Mesenteric fat pad (tissue), 1 donor: ENCODE measurements around the gene PLXNB3. TPM values are rescaled to one million over a fixed set of nuclear protein-coding genes. Genes with fewer than 3 reads are reported as not detected.

ENCODE experiments used
- DNase-seq: peaks from one replicate; pipeline ENCODE4 v3.0.0-alpha.2; 2020; ENCODE audit warnings: low spot score
- total RNA-seq: library from RNA; stranded (reverse); fragmentation: NEBNext Ultra II Directional; extraction: Animal tissue kit (Norgen Biotek cat#: 25700); gene quantifications from one replicate; pipeline ENCODE4 v1.2.1, GENCODE V29; 2021
- donor health status: DM: yes; HTN: yes; CAD: no.

The PLXNB3 gene
- total RNA-seq, 1 donor from 2014 or later, result 10.2 TPM

DNA sequence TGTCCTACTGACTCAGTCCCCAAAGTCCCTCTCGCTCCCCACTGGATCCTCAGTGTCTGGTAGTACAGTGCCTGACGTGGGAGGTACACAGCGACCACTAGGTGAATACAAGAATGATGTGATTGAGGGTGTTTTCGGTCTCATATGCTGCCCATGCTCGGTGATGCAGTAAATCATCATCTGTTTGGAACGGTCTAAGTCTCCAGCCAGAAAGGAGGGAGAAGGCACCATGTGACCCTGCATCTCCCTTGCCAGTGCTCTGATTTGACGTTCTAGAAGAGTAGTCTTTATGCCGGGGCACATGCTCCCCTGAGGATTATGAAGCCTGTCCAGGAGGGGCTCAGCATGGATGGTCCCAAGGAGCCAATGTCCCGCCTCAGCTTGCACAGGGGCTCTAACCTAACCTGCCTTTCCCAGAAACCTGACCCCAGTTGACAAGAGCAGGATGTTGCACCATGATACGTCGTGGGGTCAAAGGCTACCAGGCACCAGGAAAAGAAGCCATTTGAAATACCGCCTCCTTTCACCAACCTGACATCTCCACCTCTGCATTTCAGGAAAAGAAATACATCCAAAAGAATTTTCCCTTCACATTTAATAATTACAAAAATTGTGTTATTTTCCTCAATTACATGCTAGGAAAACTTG is 13.8 kb upstream of the PLXNB3 start:
- no peak for DNase-seq

DNA sequence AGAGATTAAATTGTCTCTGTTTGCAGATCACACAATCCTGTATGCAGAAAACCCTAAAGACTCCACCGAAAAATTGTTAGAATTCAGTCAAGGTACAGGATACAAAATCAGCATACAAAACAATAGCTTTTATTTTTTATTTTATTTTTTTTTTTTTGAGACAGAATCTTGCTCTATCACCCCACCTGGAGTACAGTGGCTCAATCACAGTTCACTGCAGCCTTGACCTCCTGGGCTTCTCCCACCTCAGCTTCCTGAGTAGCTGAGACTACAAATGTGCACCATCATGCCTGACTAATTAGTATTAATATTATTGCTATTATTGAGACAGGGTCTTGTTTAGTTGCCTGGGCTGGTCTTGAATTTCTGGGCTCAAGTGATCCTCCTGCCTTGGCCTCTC is 8.9 kb upstream of the PLXNB3 start:
- no peak for DNase-seq

DNA sequence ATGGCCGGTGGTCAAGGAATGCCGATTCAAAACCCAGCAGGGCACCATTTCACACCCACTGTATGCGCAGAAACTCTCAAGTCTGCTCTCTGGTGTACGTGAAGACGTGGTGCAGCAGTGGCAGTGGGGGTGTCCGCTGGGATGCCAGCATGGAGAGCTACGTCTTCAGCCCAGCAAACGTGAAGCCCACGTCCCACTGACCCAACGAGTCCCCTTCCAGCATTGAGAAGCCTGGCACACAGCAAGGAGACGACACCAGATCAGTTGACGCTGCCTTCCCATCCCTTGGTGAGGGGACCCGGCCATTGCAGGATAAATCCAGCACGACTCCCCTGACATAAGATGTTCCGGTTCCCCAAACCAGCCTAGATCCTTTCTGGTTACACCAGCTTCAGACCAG is 2.2 kb upstream of the PLXNB3 start:
- DNase-seq, result no peak

DNA sequence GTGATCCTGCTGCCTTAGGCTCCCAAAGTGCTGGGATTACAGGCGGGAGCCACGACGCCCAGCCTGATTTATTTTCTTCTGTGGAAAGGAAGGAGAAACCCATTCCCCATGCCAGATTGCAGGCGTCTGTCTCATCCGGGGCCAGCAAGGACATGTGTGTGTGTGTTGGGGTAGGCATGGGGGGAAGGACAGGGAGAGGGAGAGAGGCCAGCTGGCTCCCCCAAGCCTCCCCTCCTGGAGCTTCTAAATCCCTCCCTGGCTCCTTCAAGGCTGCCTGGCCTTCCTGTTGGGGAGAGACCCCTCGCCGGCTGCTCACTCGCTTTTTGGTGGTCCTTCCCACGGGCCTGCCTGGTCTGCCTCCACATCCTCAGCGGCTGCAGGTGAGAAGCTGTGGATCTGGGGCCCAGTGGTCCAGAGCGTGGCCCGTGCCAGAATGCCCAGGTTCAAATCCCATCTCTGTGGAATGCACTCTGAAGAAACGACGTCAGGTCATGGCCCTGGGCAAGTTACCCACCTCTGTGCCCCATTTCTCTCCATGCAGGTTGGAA is 1.3 kb upstream of the PLXNB3 start:
- no peak for DNase-seq

DNA sequence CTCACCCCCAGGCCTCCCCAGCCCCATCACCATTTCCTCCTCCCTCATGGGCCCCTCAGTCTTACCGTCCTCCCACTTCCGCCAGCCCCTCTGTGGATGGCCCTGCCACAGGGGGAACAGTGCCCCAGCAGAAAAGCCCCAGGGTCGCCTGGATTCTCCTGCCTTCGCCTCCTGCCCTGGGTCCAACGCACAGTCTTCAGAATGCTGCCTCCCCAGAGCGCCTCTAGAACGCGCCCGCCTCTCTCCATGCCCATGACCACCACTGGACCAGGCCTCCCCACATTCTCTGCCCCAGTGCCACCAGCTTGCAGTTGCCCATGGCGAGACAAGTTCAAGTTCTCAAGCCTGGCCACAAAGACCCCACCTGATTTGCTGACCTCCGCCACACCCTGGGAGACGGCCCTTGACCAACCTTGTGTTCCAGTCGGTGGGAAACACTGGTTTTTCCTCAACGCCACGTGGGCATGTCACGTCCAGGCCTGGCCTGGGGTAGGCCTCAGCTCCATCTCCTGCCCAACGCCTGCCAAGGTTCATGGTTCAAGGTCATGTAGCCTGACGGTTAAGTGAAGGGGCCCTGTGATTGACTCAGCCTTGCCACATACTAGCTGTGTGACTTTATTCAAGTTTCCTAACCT is 634 bp upstream of the PLXNB3 start:
- no peak for DNase-seq

DNA sequence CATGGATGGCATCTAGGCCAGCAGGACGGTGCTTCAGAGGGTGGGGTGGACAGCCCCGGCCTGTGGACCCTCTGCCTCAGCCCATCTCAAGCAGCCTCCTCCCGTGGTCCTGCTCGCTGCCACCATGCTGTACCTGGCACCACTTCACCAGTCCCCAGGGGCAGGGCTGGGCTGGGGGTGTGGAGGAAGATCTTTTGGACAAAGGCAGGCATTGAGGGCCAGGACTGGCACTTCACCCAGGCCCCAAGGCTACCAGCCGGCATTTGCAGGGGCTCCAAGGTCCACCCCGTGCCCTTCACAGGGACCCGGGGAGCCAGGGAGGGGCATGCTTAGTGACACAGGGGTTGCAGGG is 713 bp downstream of the PLXNB3 start:
- no peak for DNase-seq

DNA sequence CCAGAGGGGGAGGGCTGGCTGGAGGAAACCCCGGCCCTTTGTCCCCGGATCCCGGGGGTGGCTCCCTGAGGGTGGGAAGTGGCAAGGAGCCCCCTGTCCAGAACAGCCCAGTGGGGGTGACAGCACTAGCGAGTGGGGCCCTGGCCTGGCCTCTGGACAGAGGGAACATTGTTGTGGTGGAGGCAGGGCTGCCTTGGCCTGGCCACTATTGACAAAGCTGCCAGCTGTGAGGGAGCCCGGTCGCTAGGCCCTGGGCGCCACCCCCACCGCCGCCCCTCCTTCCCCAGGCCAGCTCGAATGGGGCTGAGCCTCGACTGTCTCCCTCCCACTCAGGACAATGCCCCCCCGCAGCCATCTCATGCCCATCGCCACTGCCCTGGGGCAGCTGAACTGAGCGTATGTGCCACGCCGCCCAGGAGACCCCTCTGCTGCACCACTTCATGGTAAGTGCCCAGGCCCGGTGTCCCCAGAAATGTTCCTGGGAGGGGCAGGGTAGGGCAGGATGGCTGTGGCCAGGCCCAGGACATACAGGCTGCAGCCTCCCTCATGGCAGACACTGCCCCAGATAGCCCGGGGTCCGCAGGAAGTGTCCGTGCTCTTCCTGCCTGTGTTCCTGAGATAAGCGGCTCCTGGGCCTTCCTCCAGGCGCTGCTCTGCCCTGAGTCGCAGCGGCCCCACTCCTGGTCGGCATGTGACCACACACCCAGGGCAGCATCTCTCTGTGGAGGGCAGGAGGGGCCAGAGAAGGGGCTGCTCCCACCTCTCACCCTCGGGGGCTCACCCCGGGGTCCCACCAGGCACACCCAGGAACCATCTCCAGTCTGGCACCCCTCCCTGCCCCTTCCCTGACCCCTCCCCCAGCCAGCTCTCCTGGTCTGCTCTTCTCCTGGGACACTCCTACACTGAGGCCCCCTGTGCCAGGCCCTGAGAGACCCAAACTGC is 1.4 kb downstream of the PLXNB3 start:
- no peak for DNase-seq

DNA sequence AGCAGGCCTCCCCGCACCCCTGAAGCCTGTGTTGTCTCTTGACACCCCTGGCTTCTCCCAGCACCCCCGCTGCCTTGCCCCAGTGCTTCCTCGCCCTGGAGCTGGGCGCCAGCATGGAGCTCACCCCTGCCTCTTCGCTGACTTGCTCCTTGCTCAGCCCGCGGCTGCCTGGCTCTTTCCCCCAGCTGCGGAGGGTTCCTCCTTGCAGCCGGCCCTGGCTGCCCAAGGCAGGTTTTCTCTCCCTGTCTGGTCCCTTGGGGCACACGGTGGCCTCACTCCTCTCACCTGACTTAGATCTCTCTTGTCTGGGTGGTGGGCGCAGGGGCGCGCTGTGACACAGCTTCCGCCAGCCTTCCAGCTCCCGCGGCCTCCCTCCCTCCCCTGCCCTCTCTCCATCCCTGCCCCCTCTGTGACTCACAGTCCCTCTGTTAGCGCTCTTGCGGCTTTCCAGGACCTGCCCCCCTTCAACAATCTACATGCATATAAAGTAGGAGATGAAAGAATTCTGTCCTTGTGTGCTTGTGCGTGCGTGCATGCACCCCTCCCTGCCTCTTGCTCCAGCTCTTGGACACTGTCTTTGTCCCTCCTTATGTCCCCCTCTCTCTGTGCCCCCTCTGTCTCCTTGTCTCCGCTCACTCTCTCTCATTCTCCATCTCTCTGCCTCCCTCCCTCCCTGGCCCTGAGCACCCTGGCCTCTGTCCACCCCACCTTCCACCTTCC is 2.2 kb downstream of the PLXNB3 start:
- DNase-seq, result no peak

DNA sequence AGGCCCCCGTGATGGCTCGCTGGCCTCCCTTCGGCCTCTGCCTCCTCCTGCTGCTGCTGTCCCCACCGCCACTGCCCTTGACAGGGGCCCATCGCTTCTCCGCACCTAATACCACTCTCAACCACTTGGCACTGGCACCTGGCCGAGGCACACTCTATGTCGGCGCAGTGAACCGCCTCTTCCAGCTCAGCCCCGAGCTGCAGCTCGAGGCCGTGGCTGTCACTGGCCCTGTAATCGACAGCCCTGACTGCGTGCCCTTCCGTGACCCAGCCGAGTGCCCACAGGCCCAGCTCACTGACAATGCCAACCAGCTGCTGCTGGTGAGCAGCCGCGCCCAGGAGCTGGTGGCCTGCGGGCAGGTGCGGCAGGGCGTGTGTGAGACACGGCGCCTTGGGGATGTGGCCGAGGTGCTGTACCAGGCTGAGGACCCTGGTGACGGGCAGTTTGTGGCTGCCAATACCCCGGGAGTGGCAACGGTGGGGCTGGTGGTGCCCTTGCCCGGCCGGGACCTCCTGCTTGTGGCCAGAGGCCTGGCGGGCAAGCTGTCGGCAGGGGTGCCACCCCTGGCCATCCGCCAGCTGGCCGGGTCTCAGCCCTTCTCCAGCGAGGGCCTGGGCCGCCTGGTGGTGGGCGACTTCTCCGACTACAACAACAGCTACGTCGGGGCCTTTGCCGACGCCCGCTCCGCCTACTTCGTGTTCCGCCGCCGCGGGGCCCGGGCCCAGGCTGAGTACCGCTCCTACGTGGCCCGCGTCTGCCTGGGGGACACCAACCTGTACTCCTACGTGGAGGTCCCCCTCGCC is 3.0 kb downstream of the PLXNB3 start:
- no peak for DNase-seq

DNA sequence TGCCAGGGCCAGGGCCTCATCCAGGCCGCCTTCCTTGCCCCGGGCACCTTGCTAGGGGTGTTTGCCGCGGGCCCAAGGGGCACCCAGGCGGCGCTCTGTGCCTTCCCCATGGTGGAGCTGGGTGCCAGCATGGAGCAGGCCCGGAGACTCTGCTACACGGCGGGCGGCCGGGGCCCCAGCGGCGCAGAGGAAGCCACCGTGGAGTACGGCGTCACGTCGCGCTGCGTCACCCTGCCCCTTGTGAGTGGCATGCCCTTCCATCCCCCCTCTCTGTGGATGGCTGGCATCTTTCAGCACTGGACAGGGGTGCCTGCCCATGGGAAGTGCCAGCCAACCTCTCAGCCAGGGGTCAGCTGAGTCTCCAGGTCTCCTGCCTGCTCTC is 3.6 kb downstream of the PLXNB3 start:
- DNase-seq, result no peak

DNA sequence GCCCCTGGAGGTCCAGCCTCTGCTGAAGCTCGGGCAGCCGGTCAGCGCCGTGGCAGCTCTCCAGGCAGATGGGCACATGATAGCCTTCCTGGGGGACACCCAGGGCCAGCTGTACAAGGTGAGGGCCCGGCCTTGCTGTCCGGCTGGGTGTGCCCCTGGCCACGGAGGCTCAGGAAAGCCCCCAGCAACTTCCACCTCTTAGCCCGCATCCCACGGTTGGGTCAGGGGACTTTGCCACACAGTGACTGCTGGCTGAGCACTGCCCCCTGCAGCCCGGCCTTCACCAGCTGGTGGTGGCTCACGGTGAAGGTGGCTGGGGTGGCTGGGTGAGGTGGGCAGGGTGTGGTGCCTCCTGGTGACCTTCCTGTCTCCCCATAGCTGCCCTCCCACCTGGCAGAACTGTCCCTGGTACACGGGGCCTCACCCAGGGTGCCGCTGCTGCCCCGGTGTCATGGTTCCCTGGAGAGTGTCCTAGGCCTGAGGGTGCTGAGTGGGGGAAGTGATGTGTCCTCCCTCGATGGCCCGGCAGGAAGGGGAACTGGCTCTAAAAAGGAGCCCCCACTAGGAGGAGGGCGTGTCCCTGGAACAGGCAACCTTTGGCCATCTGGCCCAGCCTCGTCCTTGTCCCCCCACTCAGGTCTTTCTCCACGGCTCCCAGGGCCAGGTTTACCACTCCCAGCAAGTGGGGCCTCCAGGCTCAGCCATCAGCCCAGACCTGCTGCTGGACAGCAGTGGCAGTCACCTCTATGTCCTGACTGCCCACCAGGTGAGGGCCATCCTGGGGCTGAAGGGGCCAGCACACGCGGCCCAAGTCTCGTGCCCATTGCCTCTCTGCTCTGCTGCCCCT is 4.5 kb downstream of the PLXNB3 start:
- DNase-seq, result no peak

DNA sequence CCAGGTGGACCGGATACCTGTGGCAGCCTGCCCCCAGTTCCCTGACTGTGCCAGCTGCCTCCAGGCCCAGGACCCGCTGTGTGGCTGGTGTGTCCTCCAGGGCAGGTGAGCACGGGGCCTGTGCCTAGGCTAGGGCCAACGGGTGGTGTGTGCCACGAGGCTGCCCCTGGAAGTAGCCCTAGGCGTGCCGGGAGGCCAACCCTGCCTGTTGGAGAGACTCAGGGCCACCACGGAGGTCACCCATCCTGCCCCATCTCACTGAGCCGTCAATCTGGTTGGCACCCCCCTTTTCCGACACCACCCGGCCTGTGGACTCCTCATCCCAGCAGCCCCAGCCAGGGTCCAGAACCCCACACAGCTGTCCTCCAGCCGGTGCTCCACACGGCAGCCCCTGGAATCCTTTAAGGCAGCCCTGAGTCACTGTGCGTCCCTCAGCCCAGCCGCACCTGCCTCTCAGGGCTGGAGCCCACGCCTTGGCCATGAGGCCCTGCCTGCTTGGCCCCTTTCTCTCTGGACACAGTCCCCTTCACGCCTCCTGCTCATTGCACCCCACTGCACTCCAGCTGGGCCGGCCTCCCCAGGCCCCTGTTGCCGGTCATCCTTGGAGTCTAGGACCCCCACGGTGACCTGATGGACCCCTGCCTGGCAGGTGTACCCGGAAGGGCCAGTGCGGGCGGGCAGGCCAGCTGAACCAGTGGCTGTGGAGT is 5.3 kb downstream of the PLXNB3 start:
- DNase-seq, result no peak

DNA sequence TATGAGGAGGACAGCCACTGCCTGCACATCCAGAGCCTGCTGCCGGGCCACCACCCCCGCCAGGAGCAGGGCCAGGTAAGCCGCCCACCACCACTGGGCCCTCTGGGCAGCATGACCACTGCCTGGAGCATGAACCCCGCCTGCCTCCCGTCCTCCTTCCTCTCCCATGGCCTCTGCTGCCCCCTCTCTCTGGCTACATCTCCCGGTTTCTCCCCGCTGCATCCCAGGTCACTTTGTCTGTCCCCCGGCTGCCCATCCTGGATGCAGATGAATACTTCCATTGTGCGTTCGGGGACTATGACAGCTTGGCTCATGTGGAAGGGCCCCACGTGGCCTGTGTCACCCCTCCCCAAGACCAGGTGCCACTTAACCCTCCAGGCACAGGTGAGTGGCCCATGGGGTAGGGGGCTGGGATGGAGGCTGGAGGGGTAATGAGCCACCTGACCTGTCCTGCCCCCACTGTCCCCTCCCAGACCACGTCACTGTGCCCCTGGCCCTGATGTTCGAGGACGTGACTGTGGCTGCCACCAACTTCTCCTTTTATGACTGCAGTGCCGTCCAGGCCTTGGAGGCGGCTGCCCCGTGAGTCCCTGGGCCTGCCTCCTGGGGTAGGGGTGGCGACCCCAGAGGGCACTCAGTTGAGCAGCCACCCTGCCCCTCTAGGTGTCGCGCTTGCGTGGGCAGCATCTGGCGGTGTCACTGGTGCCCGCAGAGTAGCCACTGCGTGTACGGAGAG is 6.0 kb downstream of the PLXNB3 start:
- no peak for DNase-seq

DNA sequence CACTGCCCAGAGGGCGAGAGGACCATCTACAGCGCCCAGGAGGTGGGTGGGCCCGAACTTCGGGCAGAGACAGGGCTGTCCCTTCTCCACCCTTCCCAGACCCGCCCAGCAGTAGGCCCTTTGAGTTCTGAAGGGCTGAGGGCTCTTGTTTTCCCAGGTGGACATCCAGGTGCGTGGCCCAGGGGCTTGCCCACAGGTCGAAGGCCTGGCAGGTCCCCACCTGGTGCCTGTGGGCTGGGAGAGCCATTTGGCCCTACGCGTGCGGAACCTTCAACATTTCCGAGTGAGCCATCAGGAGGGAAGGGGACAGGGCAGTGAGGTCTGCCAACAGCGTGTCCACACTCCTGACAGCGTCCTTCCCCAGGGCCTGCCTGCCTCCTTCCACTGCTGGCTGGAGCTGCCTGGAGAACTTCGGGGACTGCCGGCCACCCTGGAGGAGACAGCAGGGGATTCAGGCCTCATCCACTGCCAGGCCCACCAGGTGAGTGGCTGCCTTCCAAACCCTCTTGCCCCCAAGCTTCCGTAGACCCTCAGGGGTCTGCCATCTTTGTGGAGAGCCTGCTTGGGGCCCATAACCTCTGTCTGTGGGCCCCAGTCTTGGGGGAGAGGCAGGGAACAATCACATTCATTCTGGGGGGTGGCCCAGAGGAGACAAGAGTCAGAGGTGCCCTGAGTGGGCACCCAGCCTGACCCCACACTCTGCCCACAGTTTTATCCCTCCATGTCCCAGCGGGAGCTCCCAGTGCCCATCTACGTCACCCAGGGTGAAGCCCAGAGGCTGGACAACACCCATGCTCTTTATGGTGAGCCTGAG is 6.8 kb downstream of the PLXNB3 start:
- DNase-seq, result no peak

DNA sequence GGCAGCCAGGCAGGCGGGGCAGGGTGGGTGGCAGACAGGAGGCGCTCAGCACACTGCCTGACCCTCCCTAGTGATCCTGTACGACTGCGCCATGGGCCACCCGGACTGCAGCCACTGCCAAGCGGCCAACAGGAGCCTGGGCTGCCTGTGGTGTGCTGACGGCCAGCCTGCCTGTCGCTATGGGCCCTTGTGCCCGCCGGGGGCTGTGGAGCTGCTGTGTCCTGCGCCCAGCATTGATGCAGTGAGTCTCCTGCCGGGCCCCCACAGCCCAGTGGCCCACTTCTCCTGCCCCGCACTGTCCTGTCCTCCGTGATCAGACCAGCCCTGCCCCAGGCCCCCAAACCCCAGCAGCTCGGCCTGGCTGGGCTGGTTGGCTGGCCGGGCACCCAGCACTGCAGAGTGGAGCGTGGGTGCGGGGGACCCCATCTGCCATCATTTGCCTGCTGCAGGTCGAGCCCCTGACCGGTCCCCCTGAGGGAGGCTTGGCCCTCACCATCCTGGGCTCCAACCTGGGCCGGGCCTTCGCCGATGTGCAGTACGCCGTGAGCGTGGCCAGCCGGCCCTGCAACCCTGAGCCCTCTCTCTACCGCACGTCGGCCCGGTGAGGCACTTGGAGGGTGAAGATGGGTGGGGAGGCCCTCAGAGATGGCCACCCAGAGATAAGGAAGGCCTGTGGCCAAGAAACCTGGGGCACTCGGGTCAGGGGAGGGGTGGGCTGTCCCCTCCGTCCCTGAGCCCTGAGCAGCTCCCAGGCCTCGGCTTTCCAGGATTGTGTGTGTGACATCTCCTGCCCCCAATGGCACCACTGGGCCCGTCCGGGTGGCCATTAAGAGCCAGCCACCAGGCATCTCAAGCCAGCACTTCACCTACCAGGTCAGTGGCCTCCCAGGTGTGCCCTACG is 7.6 kb downstream of the PLXNB3 start:
- no peak for DNase-seq
